DOHH2 (cell line): Measurements from ENCODE around the gene WASF2.

Experiments used
- H3F3A ChIP-seq: fragments of 200-600 bp; sonication (generic), shearing (Covaris generic); 2 replicates; pipeline ENCODE4 v1.6.0; 2016; ENCODE audit warnings: antibody characterized with exemption, mild to moderate bottlenecking; ENCODE audit not compliant: control insufficient read depth, insufficient read depth
- H3K27ac ChIP-seq: fragments of 200-600 bp; sonication (generic); 2 replicates; pipeline ENCODE4 v1.5.1; 2014; ENCODE audit warnings: low read depth, mild to moderate bottlenecking, low read length, moderate library complexity
- H3K27me3 ChIP-seq: fragments of 200-600 bp; sonication (generic); 2 replicates; pipeline ENCODE4 v1.6.1; 2014; ENCODE audit warnings: mild to moderate bottlenecking, low read length, mixed read lengths; ENCODE audit not compliant: control insufficient read depth
- H3K36me3 ChIP-seq: fragments of 200-600 bp; sonication (generic); 2 replicates; pipeline ENCODE4 v1.6.1; 2014; ENCODE audit warnings: mild to moderate bottlenecking, low read length, moderate library complexity, mixed read lengths; ENCODE audit not compliant: control insufficient read depth
- H3K4me1 ChIP-seq: fragments of 200-600 bp; sonication (generic); 2 replicates; pipeline ENCODE4 v1.6.1; 2014; ENCODE audit warnings: mild to moderate bottlenecking, low read length, mixed read lengths; ENCODE audit not compliant: control insufficient read depth
- H3K4me2 ChIP-seq: fragments of 200-600 bp; sonication (generic); 2 replicates; pipeline ENCODE4 v1.6.0; 2014; ENCODE audit warnings: mild to moderate bottlenecking, low read length, moderate library complexity
- H3K4me3 ChIP-seq: fragments of 200-600 bp; sonication (generic); 2 replicates; pipeline ENCODE4 v1.5.1; 2014; ENCODE audit warnings: mild to moderate bottlenecking, low read length, mixed read lengths
- H3K79me2 ChIP-seq: fragments of 200-600 bp; sonication (generic); 2 replicates; pipeline ENCODE4 v1.6.1; 2014; ENCODE audit warnings: mild to moderate bottlenecking, low read length, mixed read lengths; ENCODE audit not compliant: control insufficient read depth
- H3K9me2 ChIP-seq: fragments of 200-600 bp; sonication (generic); replicated peaks from 2 replicates; pipeline ENCODE4 v1.6.1; 2014; ENCODE audit warnings: mild to moderate bottlenecking, low read length, mixed read lengths; ENCODE audit not compliant: control insufficient read depth
- H3K9me3 ChIP-seq: fragments of 200-600 bp; sonication (generic); 2 replicates; pipeline ENCODE4 v1.6.1; 2014; ENCODE audit warnings: antibody characterized with exemption, low read length, mixed read lengths; ENCODE audit not compliant: control insufficient read depth, insufficient read depth
- H4K20me1 ChIP-seq: fragments of 200-600 bp; sonication (generic); 2 replicates; pipeline ENCODE4 v1.6.0; 2014; ENCODE audit warnings: low read depth, mild to moderate bottlenecking, antibody characterized with exemption, low read length, moderate library complexity; ENCODE audit not compliant: control insufficient read depth, insufficient read depth
- CTCF ChIP-seq: fragments of 200-600 bp; sonication (generic); IDR thresholded peaks from one replicate; pipeline ENCODE4 v1.5.1; 2014; ENCODE audit warnings: antibody characterized with exemption, mild to moderate bottlenecking, low read depth, low read length; ENCODE audit not compliant: poor library complexity, severe bottlenecking
- EZH2phosphoT487 ChIP-seq: fragments of 200-600 bp; sonication (generic); IDR thresholded peaks from 2 replicates; pipeline ENCODE4 v1.6.1; 2017; ENCODE audit warnings: borderline replicate concordance, mild to moderate bottlenecking, antibody characterized with exemption, low read length, moderate library complexity, mixed read lengths

Gene WASF2

DNA sequence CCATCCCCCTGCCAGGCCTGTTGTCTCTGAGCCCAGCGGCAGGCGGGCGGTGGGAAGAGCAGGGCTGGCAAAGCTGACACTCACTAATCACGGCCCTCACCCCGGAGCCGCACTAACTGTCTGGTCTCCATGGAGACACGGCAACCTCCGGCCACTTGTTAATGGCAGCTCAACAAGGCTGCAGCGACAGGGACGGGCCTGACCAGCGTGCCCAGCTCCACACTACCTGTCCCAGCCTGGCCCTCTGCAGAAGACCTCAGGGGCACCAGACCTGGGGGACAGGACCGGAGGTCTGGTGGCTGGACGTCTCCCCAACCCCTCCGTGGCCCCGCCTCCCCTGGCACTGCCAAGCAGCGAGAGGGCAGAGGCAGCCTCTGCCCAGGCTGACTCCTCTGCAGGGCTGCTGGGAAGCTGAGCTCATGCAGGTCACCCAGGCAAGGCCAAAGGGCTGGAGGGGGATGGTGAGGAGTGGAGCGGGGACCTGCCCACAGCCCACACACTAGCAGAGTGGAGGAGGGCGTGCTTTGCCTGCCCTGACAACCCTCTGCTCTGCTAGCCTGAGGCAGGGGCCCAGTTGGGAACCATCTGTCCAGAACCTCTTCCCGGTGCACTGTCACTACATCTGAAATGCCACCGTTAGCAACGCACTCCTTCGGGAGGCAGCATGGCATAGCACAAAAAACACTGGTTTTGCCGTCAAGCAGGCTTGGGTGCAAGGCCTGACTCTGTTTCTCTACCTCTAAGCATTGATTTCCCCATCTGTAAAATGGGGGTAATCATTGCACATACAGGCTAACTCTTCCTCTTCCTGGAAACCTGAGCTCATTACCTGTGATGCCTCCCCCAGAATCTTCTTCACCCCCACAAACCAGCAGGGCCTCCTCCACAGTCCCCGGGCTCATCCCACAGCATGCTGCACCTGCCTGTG, 29.6 kb upstream of the WASF2 start:
- no peaks in the 10 kb centered on the region for H4K20me1 ChIP-seq
- H3K4me1 ChIP-seq, result peaks cover 21% of the 10 kb centered on the region
- no peaks in the 10 kb centered on the region for H3K79me2 ChIP-seq
- H3K9me2 ChIP-seq, result no peaks in the 10 kb centered on the region
- no peak overlapping the region for H3K27ac ChIP-seq
- H3F3A ChIP-seq, result 0 out of 2 replicates have a peak, but pooled peaks cover 2% of the 10 kb centered on the region
- no peaks in the 10 kb centered on the region for H3K36me3 ChIP-seq
- TF ChIP-seq EZH2phosphoT487 (no peak), CTCF (no peak)
- no peak overlapping the region for H3K4me3 ChIP-seq
- no peak overlapping the region for H3K4me2 ChIP-seq
- no peaks in the 10 kb centered on the region for H3K27me3 ChIP-seq
- H3K9me3 ChIP-seq, result no peaks in the 10 kb centered on the region

DNA sequence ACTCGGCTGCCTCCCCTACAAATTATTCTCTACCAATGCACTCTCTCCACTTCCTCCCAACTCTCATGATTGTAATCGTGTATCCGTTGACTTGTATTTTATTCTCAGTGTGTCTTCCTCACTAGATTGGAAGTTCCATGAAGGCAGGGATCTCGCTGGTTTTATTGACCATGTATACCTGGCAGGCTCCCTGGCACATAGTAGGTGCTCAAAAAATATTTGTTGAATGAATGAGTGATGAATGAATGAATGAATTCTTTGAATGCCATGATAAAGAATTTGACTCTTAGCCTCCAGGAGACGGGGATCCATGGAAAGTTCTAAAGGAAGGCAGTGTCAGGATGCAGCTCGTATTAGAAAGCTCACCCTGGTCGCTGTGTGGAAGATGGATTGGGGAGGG, 28.8 kb upstream of the WASF2 start:
- Histone ChIP-seq H3K9me3 (no peaks in the 10 kb centered on the region), H3K79me2 (no peaks in the 10 kb centered on the region), H3K27me3 (no peaks in the 10 kb centered on the region), H3K4me2 (no peak overlapping the region), H3K4me3 (no peak overlapping the region), H3K36me3 (no peaks in the 10 kb centered on the region), H4K20me1 (no peaks in the 10 kb centered on the region), H3K27ac (no peak overlapping the region), H3F3A (0 out of 2 replicates have a peak, but pooled peaks cover 2% of the 10 kb centered on the region), H3K4me1 (peaks cover 13% of the 10 kb centered on the region), H3K9me2 (no peaks in the 10 kb centered on the region)
- TF ChIP-seq CTCF (no peak), EZH2phosphoT487 (no peak)

DNA sequence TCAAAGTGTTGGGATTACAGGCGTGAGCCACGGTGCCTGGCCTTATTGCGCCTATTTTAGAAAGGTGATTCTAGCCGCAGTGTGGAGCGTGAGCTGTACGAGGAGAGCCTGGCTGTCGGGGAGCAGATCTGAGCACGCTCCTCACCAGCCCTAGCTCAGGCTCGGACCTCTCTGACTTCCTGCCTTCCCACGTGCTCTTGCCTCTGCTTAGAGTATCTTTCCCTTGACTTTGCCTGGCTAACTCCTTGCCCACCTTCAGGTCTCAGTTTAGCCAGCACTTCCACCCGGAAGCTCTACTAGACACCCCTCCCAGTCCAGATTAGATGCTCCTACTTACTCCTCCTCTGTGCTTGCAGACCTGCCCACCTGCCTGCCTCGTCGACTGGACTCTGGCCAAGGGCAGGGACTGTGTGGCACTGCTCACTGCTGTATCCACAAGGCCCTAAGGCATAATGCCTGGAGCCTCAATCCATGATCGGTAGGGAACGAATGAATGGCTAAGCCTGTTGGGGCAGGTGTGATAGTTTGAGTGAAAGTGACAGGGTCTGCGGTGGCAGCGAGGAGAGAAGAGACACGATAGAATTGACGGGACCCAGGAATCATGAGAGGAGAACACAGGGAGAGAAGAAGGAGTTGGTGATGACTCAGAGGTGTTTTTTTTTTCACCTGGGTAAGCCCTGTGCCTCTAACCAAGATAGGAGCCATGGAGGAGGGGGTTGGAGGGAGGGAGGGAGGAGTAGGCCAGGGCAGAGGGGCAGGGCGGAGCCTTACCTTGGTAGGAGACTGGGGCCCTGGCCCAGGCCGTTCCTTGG, 28.1 kb upstream of the WASF2 start:
- Histone ChIP-seq H3K27ac (no peak overlapping the region), H3F3A (no peaks in the 10 kb centered on the region), H3K36me3 (no peaks in the 10 kb centered on the region), H3K9me2 (no peaks in the 10 kb centered on the region), H3K4me3 (no peak overlapping the region), H3K9me3 (no peaks in the 10 kb centered on the region), H3K79me2 (no peaks in the 10 kb centered on the region), H3K4me2 (no peak overlapping the region), H3K27me3 (no peaks in the 10 kb centered on the region), H4K20me1 (no peaks in the 10 kb centered on the region), H3K4me1 (peaks cover 6% of the 10 kb centered on the region)
- no peak for TF ChIP-seq CTCF
- no peak for TF ChIP-seq EZH2phosphoT487
